HG02588 (cell line): ENCODE results near the gene IL9.
"Not testable (repeated sequence)": the region's sequence is repeated elsewhere in the genome, so short reads cannot be mapped to it uniquely, and the experiment has no call there.

Experiments used
- ATAC-seq: cut with Tn5 transposase; IDR thresholded peaks from one replicate; pipeline ENCODE4 v1.9.1; 2021; ENCODE audit warnings: mild to moderate bottlenecking, moderate library complexity; ENCODE audit not compliant: unreplicated experiment

IL9 gene

DNA sequence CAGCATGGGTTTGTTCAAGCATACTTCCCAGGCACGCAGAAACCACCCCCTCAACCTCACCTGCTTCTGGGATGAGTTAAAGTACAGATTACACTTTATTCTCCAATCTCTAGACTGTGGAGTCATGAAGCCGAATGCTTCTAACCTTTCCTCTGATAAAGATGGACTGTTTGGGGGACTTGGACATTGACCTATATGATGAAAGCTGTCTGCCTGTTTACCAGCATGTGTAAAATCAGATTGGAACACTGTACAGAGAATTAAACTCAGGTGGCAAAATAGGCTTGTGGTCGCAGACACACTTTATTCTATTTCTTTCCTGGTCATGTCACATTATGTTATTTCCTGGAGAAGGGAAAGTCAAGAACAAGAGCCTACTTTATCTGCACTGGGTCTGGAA, 25.7 kb downstream of the IL9 start:
- no peak for ATAC-seq

- no peak for ATAC-seq
Observed at GRCh38 chr5:135869276-135869675, 26.4 kb downstream of the IL9 start.

- no peak for ATAC-seq
Observed at GRCh38 chr5:135868681-135869080, 27.0 kb downstream of the IL9 start.

GRCh38 chr5:135867599-135867998, 28.0 kb downstream of the IL9 start:
- no peak for ATAC-seq

DNA sequence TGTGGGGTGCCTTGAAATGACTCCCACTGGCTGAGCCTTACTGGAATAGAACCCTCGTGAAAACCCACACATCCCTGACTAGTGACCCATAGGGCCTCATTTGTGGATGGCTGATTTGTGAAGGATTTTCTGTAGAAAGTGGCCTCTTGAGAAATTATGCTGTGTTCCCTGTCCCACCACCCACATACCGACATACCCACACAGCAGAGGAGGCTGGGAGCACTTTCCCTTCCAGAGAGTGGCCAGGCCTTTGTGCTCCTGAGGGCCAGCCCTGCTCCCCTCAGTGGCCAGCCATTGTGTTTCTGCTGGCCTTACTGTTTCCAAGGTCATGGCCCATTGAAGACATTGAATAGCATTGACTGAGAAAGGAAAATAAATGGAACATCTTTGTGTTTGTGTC, 29.6 kb downstream of the IL9 start:
- ATAC-seq: no peak

DNA sequence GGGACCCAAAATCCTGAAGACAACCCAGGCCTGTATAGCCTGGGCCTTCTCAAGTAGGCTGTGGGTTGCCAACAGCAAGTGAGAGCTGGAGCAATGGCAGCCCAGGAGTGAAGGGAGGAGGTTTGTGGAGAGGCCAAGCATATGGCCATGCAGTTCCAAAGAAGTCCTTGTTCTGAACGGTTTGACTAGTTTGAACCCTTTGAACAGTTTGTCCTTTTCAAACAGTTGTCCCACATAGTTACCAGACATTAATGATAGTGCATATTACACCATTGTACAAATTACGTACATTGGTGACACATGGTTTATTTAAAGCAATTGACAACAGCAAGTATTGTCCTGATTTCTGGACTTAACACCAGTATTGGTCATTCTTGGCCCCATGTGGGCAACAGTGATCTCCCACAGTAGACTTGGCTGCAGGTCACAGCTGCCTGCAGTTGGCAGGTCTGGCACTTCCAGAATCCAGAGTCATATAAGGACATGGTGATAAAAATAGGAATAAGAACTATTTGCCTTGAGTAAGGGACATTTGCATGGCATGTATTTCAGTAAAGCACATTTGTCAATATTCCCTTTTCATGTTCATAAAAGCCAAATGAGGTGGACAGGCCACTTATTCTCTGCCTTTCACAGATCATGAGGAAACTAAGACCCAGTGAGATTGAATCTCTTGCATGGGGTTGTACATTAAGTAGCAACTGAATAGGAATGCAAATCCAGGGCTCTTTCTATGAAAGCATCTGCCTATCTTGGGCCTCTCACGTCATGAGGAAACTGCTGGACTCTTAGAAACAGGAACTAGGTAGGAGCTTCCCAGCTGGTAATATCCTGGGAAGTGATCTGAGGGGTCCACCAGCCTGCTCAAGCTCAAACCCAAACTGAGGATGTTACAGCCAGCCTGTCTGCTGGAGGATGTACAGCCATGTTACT, 30.9 kb downstream of the IL9 start:
- ATAC-seq: no peak

DNA sequence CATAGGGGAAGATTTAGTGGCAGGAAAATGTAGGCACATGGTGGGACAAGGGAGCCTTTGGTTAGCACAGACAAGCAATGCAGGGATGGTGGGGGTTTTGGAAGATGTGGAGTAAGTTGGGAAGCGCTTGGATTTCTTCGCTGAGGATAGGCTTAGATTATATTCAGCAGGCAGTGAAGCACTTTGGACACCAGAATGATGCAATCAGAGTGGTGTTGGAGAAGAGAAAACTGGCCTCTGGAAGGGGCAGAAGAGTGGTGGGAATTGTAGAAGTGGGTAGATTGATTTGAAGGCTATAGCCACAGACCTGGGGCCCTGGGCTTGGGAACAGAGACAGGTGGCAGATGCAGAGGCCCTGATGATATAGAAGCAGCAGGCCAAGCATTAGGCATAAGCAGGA, 32.9 kb downstream of the IL9 start:
- ATAC-seq: no peak

GRCh38 chr5:135862086-135862485, 33.6 kb downstream of the IL9 start:
- ATAC-seq: no peak

- ATAC-seq: no peak
Observed at GRCh38 chr5:135861641-135862040, 34.0 kb downstream of the IL9 start.

GRCh38 chr5:135859641-135860040, 36.0 kb downstream of the IL9 start:
- no peak for ATAC-seq

GRCh38 chr5:135859186-135859585, 36.5 kb downstream of the IL9 start:
- ATAC-seq: not testable (repeated sequence)

DNA sequence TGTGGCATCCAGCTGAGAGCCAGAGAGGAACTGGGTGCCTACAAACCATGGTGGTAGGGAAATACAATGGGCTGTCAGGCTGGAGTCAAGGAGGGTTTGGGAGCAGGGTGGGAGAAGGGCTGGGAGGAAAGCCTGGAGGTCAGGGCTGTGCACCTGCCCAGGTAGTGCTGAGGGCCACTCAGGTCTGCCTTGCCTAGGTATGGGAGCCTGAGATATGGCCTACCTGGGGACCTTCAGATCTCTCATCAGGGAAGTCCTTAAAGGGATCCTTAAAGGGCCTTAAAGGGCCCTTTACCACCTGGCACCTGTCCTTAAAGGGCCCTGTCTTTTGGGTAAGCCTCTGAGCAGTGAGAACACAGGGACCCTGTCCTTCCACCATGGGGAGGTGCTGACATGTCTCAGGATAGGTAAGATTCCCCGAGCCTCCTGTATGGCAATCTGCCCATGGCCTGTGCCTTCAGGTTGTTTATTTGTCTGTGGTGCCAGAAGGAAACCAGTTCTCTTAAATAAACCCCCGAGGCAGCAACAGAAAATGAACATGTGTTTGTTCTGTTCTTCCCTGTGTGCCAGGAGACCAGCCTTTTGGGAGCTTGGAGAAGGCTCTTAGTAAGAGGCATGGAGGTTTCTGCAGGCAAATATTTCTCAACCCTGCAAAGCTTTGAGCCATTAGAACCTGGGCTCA, 37.9 kb downstream of the IL9 start:
- ATAC-seq: no peak

GRCh38 chr5:135851915-135852845, 43.5 kb downstream of the IL9 start:
- no peak for ATAC-seq

GRCh38 chr5:135851186-135851914, 44.3 kb downstream of the IL9 start:
- ATAC-seq: no peak

DNA sequence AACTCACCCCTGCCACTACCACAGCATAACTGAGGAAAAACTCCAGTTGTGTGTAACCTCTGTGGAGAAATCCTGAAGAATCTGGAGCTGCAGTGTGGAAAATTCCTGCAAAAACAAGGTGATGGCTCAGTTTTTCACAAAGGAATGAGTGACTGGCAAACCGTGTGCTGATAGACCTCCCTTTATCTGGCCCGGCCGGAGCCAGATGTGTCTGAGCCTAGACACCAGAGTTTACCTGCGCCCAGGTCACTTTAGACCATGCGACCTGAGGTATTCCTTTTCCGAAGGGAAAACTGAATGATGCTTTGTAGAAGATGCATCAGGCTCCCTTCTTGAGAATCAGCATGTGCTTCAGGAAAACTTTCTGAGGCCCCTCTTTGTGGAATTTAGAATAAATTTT, 45.0 kb downstream of the IL9 start:
- ATAC-seq: no peak

- ATAC-seq: no peak
Observed at GRCh38 chr5:135850231-135850630, 45.4 kb downstream of the IL9 start.

DNA sequence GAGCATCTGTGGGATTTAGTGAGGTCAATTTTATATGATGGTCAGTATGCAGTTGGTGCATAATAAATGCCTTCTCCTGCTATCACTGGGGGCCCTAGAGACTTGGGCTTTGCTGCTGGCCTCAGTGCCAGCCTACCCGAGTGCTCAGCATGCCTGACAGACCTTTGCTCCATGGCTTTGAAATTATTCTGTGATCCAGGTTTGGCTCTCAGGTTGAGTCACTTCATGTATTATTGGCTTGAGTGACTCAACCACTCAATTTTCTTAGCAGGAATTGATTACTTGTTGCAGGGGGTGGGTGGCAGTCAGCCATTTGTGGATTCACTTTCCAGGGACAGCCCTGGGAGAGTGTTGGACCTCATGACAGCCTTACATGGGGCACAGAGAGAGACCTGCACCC, 47.7 kb downstream of the IL9 start:
- no peak for ATAC-seq

DNA sequence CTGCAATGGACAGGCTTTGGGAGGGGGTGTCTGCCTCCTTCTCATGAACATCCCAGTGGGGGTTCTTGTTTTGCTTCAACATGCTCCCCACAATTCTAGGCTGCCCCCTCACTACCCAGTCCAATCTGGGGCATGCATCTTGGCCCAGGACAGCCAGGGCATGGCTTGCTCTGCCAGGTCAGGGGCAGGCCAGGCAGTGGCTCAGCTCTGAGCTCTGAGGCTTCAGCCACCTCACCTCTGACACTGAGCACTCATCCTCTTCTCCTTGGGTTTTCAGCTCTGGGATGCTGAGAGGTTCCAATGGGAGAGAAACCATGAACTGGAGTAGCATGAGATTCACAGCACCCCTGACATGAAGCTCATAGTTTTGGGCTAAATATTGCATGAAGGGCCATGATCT, 49.3 kb downstream of the IL9 start:
- no peak for ATAC-seq

- ATAC-seq: no peak
Observed at GRCh38 chr5:135843571-135844337, 51.9 kb downstream of the IL9 start.

- ATAC-seq: no peak
Observed at GRCh38 chr5:135842737-135843136, 52.9 kb downstream of the IL9 start.
